Endothelial cell of umbilical vein (primary cell): Measurements from ENCODE around the gene ZNF365.

Experiments used
- CTCF ChIP-seq, 2 donors: IDR thresholded peaks; 1 replicate in 1 of 2; 2 replicates in 1 of 2; pipeline ENCODE4 v1.5.1; 2011; ENCODE audit warnings: low read length in 2 of 2, mild to moderate bottlenecking in 2 of 2, moderate library complexity in 2 of 2, control low read depth in 1 of 2, inconsistent platforms in 1 of 2, low read depth in 1 of 2; ENCODE audit not compliant: insufficient read depth in 1 of 2; ENCODE audit errors: extremely low read depth in 1 of 2
- EZH2 ChIP-seq: IDR thresholded peaks from 2 replicates; pipeline ENCODE4 v1.6.1; 2012; ENCODE audit warnings: borderline replicate concordance, low read depth, mild to moderate bottlenecking, moderate library complexity, low read length, inconsistent platforms; ENCODE audit not compliant: severe bottlenecking
- FOS ChIP-seq: IDR thresholded peaks from 2 replicates; pipeline ENCODE4 v1.6.1; 2011; ENCODE audit warnings: mild to moderate bottlenecking, low read length, moderate library complexity, borderline replicate concordance; ENCODE audit not compliant: insufficient read depth
- GATA2 ChIP-seq: IDR thresholded peaks from 2 replicates; pipeline ENCODE4 v1.7.0; 2011; ENCODE audit warnings: low read depth, mild to moderate bottlenecking, moderate library complexity, mixed read lengths, low read length; ENCODE audit not compliant: insufficient read length, insufficient read depth
- JUN ChIP-seq: IDR thresholded peaks from 2 replicates; pipeline ENCODE4 v1.6.1; 2011; ENCODE audit warnings: borderline replicate concordance, low read depth; ENCODE audit not compliant: insufficient read length, insufficient read depth
- POLR2A ChIP-seq: IDR thresholded peaks from 2 replicates; pipeline ENCODE4 v1.6.1; 2012; ENCODE audit warnings: low read depth, mild to moderate bottlenecking, control low read depth, low read length
- POLR2AphosphoS5 ChIP-seq: IDR thresholded peaks from 2 replicates; pipeline ENCODE4 v1.6.1; 2012; ENCODE audit warnings: low read depth, mild to moderate bottlenecking, control low read depth, low read length, moderate library complexity; ENCODE audit not compliant: insufficient read depth
- TF ChIP-seq, protein P1 (sequence below): IDR thresholded peaks from 2 replicates; pipeline ENCODE4 v1.6.1; 2011; ENCODE audit not compliant: insufficient read depth, insufficient read length

GRCh38 chr10:62388328-62388727 lies 14.2 kb downstream of the ZNF365 start:
- TF ChIP-seq CTCF (IDR thresholded peaks at IDR 0.05; ENCODE audit: extremely low read depth in 1 of 2, insufficient read depth in 1 of 2, low read depth in 1 of 2, low read length in 2 of 2): no peak
- no peak for TF ChIP-seq POLR2A
- TF ChIP-seq, protein P1, sequence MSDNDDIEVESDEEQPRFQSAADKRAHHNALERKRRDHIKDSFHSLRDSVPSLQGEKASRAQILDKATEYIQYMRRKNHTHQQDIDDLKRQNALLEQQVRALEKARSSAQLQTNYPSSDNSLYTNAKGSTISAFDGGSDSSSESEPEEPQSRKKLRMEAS: no peak
- no peak for TF ChIP-seq EZH2
- no peak for TF ChIP-seq JUN
- no peak for TF ChIP-seq GATA2
- no peak for TF ChIP-seq POLR2AphosphoS5
- no peak for TF ChIP-seq FOS
